Hematopoietic multipotent progenitor cell (in vitro differentiated cells): ENCODE measurements around the gene KCNN3. TPM values are rescaled to one million over a fixed set of nuclear protein-coding genes. Genes with fewer than 3 reads are reported as not detected.
"Not testable (repeated sequence)": the region's sequence is repeated elsewhere in the genome, so short reads cannot be mapped to it uniquely, and the experiment has no call there.

Experiments
- DNase-seq, 3 donors: peaks; one replicate each; pipeline ENCODE4 v3.0.0-alpha.2; 2011 to 2015; ENCODE audit warnings: low read depth in 2 of 3, low spot score in 2 of 3
- total RNA-seq: library from RNA; depleted of rRNA; stranded (reverse); fragments of >200 nt; gene quantifications from one replicate; pipeline ENCODE4 v1.2.3, GENCODE V29; 2012

KCNN3 gene
- total RNA-seq, 1 donor: under 0.01 TPM

GRCh38 chr1:154682254-154682653 is 187.8 kb downstream of the KCNN3 start:
- no peak for DNase-seq

- not testable (repeated sequence) for DNase-seq
Measured at GRCh38 chr1:154677844-154678243, 192.2 kb downstream of the KCNN3 start.

- DNase-seq: not testable (repeated sequence)
Measured at GRCh38 chr1:154676847-154677246, 193.2 kb downstream of the KCNN3 start.

- DNase-seq: not testable (repeated sequence)
Measured at GRCh38 chr1:154674456-154674855, 195.6 kb downstream of the KCNN3 start.

GRCh38 chr1:154672245-154672644 is 197.8 kb downstream of the KCNN3 start:
- not testable (repeated sequence) for DNase-seq

- DNase-seq: not testable (repeated sequence)
Measured at GRCh38 chr1:154671412-154671811, 198.7 kb downstream of the KCNN3 start.

GRCh38 chr1:154670310-154671270 is 199.5 kb downstream of the KCNN3 start:
- not testable (repeated sequence) for DNase-seq

- DNase-seq: peak; percentile 40 to 89 (median 77)
Measured at GRCh38 chr1:154669464-154670282, 200.4 kb downstream of the KCNN3 start.

GRCh38 chr1:154666051-154666790 is 203.9 kb downstream of the KCNN3 start:
- no peak for DNase-seq

GRCh38 chr1:154664331-154665002 is 205.6 kb downstream of the KCNN3 start:
- no peak for DNase-seq

GRCh38 chr1:154663471-154664060 is 206.5 kb downstream of the KCNN3 start:
- DNase-seq: peak in 2 of 3 donors; percentile 7 to 37

- DNase-seq: no peak
Measured at GRCh38 chr1:154661110-154661509, 209.0 kb downstream of the KCNN3 start.

GRCh38 chr1:154659823-154660592 is 210.1 kb downstream of the KCNN3 start:
- no peak for DNase-seq

GRCh38 chr1:154657556-154657955 is 212.5 kb downstream of the KCNN3 start:
- peak in 2 of 3 donors; percentile 21 to 42 for DNase-seq

GRCh38 chr1:154652893-154653292 is 217.2 kb downstream of the KCNN3 start:
- no peak for DNase-seq
